ENCODE measurements around the gene GLT8D2. TPM values are rescaled to one million over a fixed set of nuclear protein-coding genes. Genes with fewer than 3 reads are reported as not detected.
A peak's percentile ranks its signal among the peaks of the same experiment; 100 is the strongest.

GLT8D2 gene
- total and polyA plus RNA-seq, 4 experiments from 2014 or later = 0.15 TPM; not detected in 3

GRCh38 chr12:103965590-103966504 lies 84.1 kb downstream of the GLT8D2 start, which contains the start of gene TDG:
TSS of gene TDG (plus strand) at chr12:103965872. CDS start at chr12:103966038, 166 bp downstream.
- H3K36me3 Mint-ChIP-seq = peaks cover 5 to 30% of the 10 kb centered on the region in 2 donors
- H3K27me3 Mint-ChIP-seq = no peaks in the 10 kb centered on the region
- H3K4me1 Mint-ChIP-seq = peaks cover 28 to 67% (median 54%) of the 10 kb centered on the region in 4 donors
- H3K27ac Mint-ChIP-seq = peak within 1 kb of the TSS; percentile 97 to 100 (median 99)
- ChIA-PET CTCF (ENCODE audit: partially characterized antibody) (interaction anchor here (1.6 to 3.1 kb wide), 5 partner anchors 11 to 143 kb away, joined by 6 to 32 read pairs (median 8); partner anchors contain the start of gene HSP90B1), POLR2A (ENCODE audit: partially characterized antibody) (interaction anchor here (0.8 to 3.3 kb wide), 22 partner anchors 10 to 1167 kb away, joined by 3 to 210 read pairs (median 5); partner anchors contain the start of genes EID3, HCFC2, HSP90B1 and NFYB)
- no peaks in the 10 kb centered on the region for H3K9me3 Mint-ChIP-seq
- H3K36me3 ChIP-seq (ENCODE audit: insufficient read depth, low read length) = no peaks in the 10 kb centered on the region
- peaks cover 56% of the 10 kb centered on the region for H3K4me1 ChIP-seq (ENCODE audit: insufficient read depth, low read length)
- peak within 1 kb of the TSS; percentile 98 to 99 (median 98) for H3K4me3 Mint-ChIP-seq
- peak; percentile 93 to 99 (median 96) for DNase-seq
- peak within 1 kb of the TSS; percentile 84 for H3K27ac ChIP-seq (ENCODE audit: low read depth, low read length)
- no peaks in the 10 kb centered on the region for H3K9me3 ChIP-seq (ENCODE audit: control insufficient read depth in 1 of 2, low read length in 2 of 2)
- intact Hi-C loops (cut with micrococcal nuclease) = loop anchor here (1.0 to 5.0 kb wide), 6 partner anchors 9 to 321 kb away; partner anchors contain the start of genes HSP90B1, NFYB and NT5DC3
- peak within 1 kb of the TSS; percentile 65 to 99 for H3K4me3 ChIP-seq (ENCODE audit: low read length in 2 of 2)
- H3K27me3 ChIP-seq (ENCODE audit: insufficient read depth, low read length) = no peaks in the 10 kb centered on the region

- H3K4me3 Mint-ChIP-seq = peak overlapping the region; percentile 98 to 99 (median 98)
Measured at GRCh38 chr12:103965255-103965589, 84.8 kb downstream of the GLT8D2 start.

GRCh38 chr12:103964805-103965204 lies 85.2 kb downstream of the GLT8D2 start:
- peak overlapping the region; percentile 97 to 100 (median 99) for H3K27ac Mint-ChIP-seq
- no peaks in the 10 kb centered on the region for H3K27me3 Mint-ChIP-seq
- Histone ChIP-seq H3K4me3 (ENCODE audit: low read length in 2 of 2) (peak overlapping the region; percentile 65 to 99), H3K27me3 (ENCODE audit: insufficient read depth, low read length) (no peaks in the 10 kb centered on the region), H3K4me1 (ENCODE audit: insufficient read depth, low read length) (peaks cover 47% of the 10 kb centered on the region), H3K9me3 (ENCODE audit: control insufficient read depth in 1 of 2, low read length in 2 of 2) (no peaks in the 10 kb centered on the region), H3K36me3 (ENCODE audit: insufficient read depth, low read length) (no peaks in the 10 kb centered on the region), H3K27ac (ENCODE audit: low read depth, low read length) (peak overlapping the region; percentile 84)
- peaks cover 28 to 60% (median 49%) of the 10 kb centered on the region in 4 donors for H3K4me1 Mint-ChIP-seq
- no peaks in the 10 kb centered on the region for H3K9me3 Mint-ChIP-seq
- POLR2A ChIA-PET (ENCODE audit: partially characterized antibody) = interaction anchor here (0.8 to 3.3 kb wide), 12 partner anchors 9 to 1168 kb away, joined by 3 to 210 read pairs (median 6); partner anchors contain the start of genes HCFC2, HSP90B1 and NFYB
- intact Hi-C loops (cut with micrococcal nuclease) = loop anchor here (1.0 to 5.0 kb wide), 6 partner anchors 8 to 322 kb away; partner anchors contain the start of genes HSP90B1, NFYB and NT5DC3
- H3K36me3 Mint-ChIP-seq = peaks cover 5 to 28% of the 10 kb centered on the region in 2 donors
- CTCF ChIA-PET (ENCODE audit: partially characterized antibody) = interaction anchor here (2.1 to 3.1 kb wide), 3 partner anchors 10 to 35 kb away, joined by 7 to 32 read pairs (median 10); partner anchors contain the start of gene HSP90B1
- peak overlapping the region; percentile 98 to 99 (median 98) for H3K4me3 Mint-ChIP-seq
- no peak for DNase-seq

More at GRCh38 chr12:103965255-103965589, 84.8 kb downstream of the GLT8D2 start:
- H3K4me1 Mint-ChIP-seq = peaks cover 28 to 64% (median 51%) of the 10 kb centered on the region in 4 donors
- ChIA-PET CTCF (ENCODE audit: partially characterized antibody) (interaction anchor here (1.6 to 3.1 kb wide), 5 partner anchors 10 to 144 kb away, joined by 6 to 32 read pairs (median 8); partner anchors contain the start of gene HSP90B1), POLR2A (ENCODE audit: partially characterized antibody) (interaction anchor here (0.8 to 3.3 kb wide), 21 partner anchors 10 to 1167 kb away, joined by 3 to 210 read pairs (median 5); partner anchors contain the start of genes EID3, HCFC2, HSP90B1 and NFYB)
- no peak for DNase-seq
- intact Hi-C loops (cut with micrococcal nuclease) = loop anchor here (1.0 to 5.0 kb wide), 6 partner anchors 8 to 322 kb away; partner anchors contain the start of genes HSP90B1, NFYB and NT5DC3
- peaks cover 5 to 28% of the 10 kb centered on the region in 2 donors for H3K36me3 Mint-ChIP-seq
- H3K27ac Mint-ChIP-seq = peak overlapping the region; percentile 97 to 100 (median 99)
- H3K27ac ChIP-seq (ENCODE audit: low read depth, low read length) = peak overlapping the region; percentile 84
- H3K36me3 ChIP-seq (ENCODE audit: insufficient read depth, low read length) = no peaks in the 10 kb centered on the region
- H3K27me3 Mint-ChIP-seq = no peaks in the 10 kb centered on the region
- peak overlapping the region; percentile 65 to 99 for H3K4me3 ChIP-seq (ENCODE audit: low read length in 2 of 2)
- peaks cover 51% of the 10 kb centered on the region for H3K4me1 ChIP-seq (ENCODE audit: insufficient read depth, low read length)
- H3K27me3 ChIP-seq (ENCODE audit: insufficient read depth, low read length) = no peaks in the 10 kb centered on the region
- H3K9me3 Mint-ChIP-seq = no peaks in the 10 kb centered on the region
- H3K9me3 ChIP-seq (ENCODE audit: control insufficient read depth in 1 of 2, low read length in 2 of 2) = no peaks in the 10 kb centered on the region

- Mint-ChIP-seq H3K9me3 (no peaks in the 10 kb centered on the region), H3K4me1 (peaks cover 19 to 44% (median 32%) of the 10 kb centered on the region in 4 donors), H3K27ac (peak overlapping the region in 3 of 7 donors; percentile 13 to 65 (median 52)), H3K27me3 (no peaks in the 10 kb centered on the region), H3K4me3 (no peak overlapping the region), H3K36me3 (peaks cover 0 to 15% of the 10 kb centered on the region in 2 donors)
- Histone ChIP-seq H3K4me3 (ENCODE audit: low read length in 2 of 2) (no peak overlapping the region), H3K9me3 (ENCODE audit: control insufficient read depth in 1 of 2, low read length in 2 of 2) (no peaks in the 10 kb centered on the region), H3K36me3 (ENCODE audit: insufficient read depth, low read length) (no peaks in the 10 kb centered on the region), H3K4me1 (ENCODE audit: insufficient read depth, low read length) (peaks cover 24% of the 10 kb centered on the region), H3K27me3 (ENCODE audit: insufficient read depth, low read length) (no peaks in the 10 kb centered on the region), H3K27ac (ENCODE audit: low read depth, low read length) (no peak overlapping the region)
- intact Hi-C loops (cut with micrococcal nuclease) = no loop called here
- POLR2A ChIA-PET (ENCODE audit: partially characterized antibody) = interaction anchor here (0.8 to 2.7 kb wide), 3 partner anchors 33 to 121 kb away, joined by 3 to 21 read pairs (median 3); partner anchors contain the start of genes HCFC2, HSP90B1 and NT5DC3
- CTCF ChIA-PET (ENCODE audit: partially characterized antibody) = no interaction called here
- no peak for DNase-seq
Measured at GRCh38 chr12:103962493-103962892, 87.5 kb downstream of the GLT8D2 start.

GRCh38 chr12:103960616-103961227 lies 89.3 kb downstream of the GLT8D2 start:
- no peak overlapping the region for H3K27ac ChIP-seq (ENCODE audit: low read depth, low read length)
- DNase-seq = no peak
- peaks cover 20% of the 10 kb centered on the region for H3K4me1 ChIP-seq (ENCODE audit: insufficient read depth, low read length)
- H3K27me3 ChIP-seq (ENCODE audit: insufficient read depth, low read length) = no peaks in the 10 kb centered on the region
- peaks cover 0 to 17% of the 10 kb centered on the region in 2 donors for H3K36me3 Mint-ChIP-seq
- H3K9me3 ChIP-seq (ENCODE audit: control insufficient read depth in 1 of 2, low read length in 2 of 2) = no peaks in the 10 kb centered on the region
- H3K4me1 Mint-ChIP-seq = peaks cover 22 to 44% (median 30%) of the 10 kb centered on the region in 4 donors
- no peak overlapping the region for H3K4me3 Mint-ChIP-seq
- peaks cover 0 to 2% (median 0%) of the 10 kb centered on the region in 8 donors for H3K9me3 Mint-ChIP-seq
- intact Hi-C loops (cut with micrococcal nuclease) = no loop called here
- POLR2A ChIA-PET (ENCODE audit: partially characterized antibody) = interaction anchor here (0.6 kb wide), 1 partner anchor 53 kb away, joined by 3 read pairs; no protein-coding TSS in a partner anchor
- peak overlapping the region in 1 of 7 donors; percentile 33 for H3K27ac Mint-ChIP-seq
- no peaks in the 10 kb centered on the region for H3K27me3 Mint-ChIP-seq
- H3K36me3 ChIP-seq (ENCODE audit: insufficient read depth, low read length) = no peaks in the 10 kb centered on the region
- CTCF ChIA-PET (ENCODE audit: partially characterized antibody) = interaction anchor here (1.0 to 1.2 kb wide), 2 partner anchors 20 to 149 kb away, joined by 3 read pairs; no protein-coding TSS in a partner anchor
- no peak overlapping the region for H3K4me3 ChIP-seq (ENCODE audit: low read length in 2 of 2)

GRCh38 chr12:103958621-103959020 lies 91.4 kb downstream of the GLT8D2 start:
- intact Hi-C loops (cut with micrococcal nuclease) = no loop called here
- no peak overlapping the region for H3K4me3 ChIP-seq (ENCODE audit: low read length in 2 of 2)
- peaks cover 16 to 41% (median 30%) of the 10 kb centered on the region in 4 donors for H3K4me1 Mint-ChIP-seq
- POLR2A ChIA-PET (ENCODE audit: partially characterized antibody) = interaction anchor here (1.2 to 5.9 kb wide), 4 partner anchors 7 to 35 kb away, joined by 3 to 210 read pairs (median 48); partner anchors contain the start of genes HSP90B1 and TDG
- H3K27me3 ChIP-seq (ENCODE audit: insufficient read depth, low read length) = no peaks in the 10 kb centered on the region
- peaks cover 0 to 21% of the 10 kb centered on the region in 2 donors for H3K36me3 Mint-ChIP-seq
- H3K27ac ChIP-seq (ENCODE audit: low read depth, low read length) = no peak overlapping the region
- peaks cover 16% of the 10 kb centered on the region for H3K4me1 ChIP-seq (ENCODE audit: insufficient read depth, low read length)
- DNase-seq = no peak
- H3K9me3 ChIP-seq (ENCODE audit: control insufficient read depth in 1 of 2, low read length in 2 of 2) = no peaks in the 10 kb centered on the region
- CTCF ChIA-PET (ENCODE audit: partially characterized antibody) = interaction anchor here (1.1 kb wide), 1 partner anchor 10 kb away, joined by 3 read pairs; no protein-coding TSS in a partner anchor
- H3K27ac Mint-ChIP-seq = peak overlapping the region in 4 of 7 donors; percentile 46 to 91 (median 74)
- peaks cover 0 to 2% (median 0%) of the 10 kb centered on the region in 8 donors for H3K9me3 Mint-ChIP-seq
- H3K4me3 Mint-ChIP-seq = peak overlapping the region in 2 of 8 donors; percentile 27 to 70
- no peaks in the 10 kb centered on the region for H3K27me3 Mint-ChIP-seq
- H3K36me3 ChIP-seq (ENCODE audit: insufficient read depth, low read length) = peaks cover 9% of the 10 kb centered on the region
